GM12892 (cell line): ENCODE results near the gene GRSF1. TPM values are rescaled to one million over a fixed set of nuclear protein-coding genes. Genes with fewer than 3 reads are reported as not detected.
A peak's percentile ranks its signal among the peaks of the same experiment; 100 is the strongest.

Source experiments
- DNase-seq: peaks from one replicate; pipeline ENCODE4 v3.0.0; 2011; ENCODE audit not compliant: insufficient read length
- FAIRE-seq: peaks from 2 replicates; lab custom pipeline; 2011; peaks lifted over from hg19 to GRCh38; lab: Jason Lieb, UNC
- POLR2A ChIP-seq: IDR thresholded peaks from 2 replicates; pipeline ENCODE4 v1.6.1; 2011; ENCODE audit warnings: low read depth, low read length, control low read depth
- POLR2AphosphoS5 ChIP-seq: IDR thresholded peaks from 2 replicates; pipeline ENCODE4 v1.6.1; 2011; ENCODE audit warnings: low read depth, low read length, control low read depth
- TAF1 ChIP-seq: IDR thresholded peaks from 2 replicates; pipeline ENCODE4 v1.6.1; 2011; ENCODE audit warnings: low read depth, mild to moderate bottlenecking, control low read depth, low read length, borderline replicate concordance
- polyA plus RNA-seq: library from polyadenylated mRNA; unstranded; fragments of >200 nt; gene quantifications from one replicate; pipeline ENCODE4 v1.2.1, GENCODE V29; 2012; ENCODE audit warnings: missing spikeins, inconsistent platforms; ENCODE audit not compliant: missing spikeins

GRSF1 gene, protein sequence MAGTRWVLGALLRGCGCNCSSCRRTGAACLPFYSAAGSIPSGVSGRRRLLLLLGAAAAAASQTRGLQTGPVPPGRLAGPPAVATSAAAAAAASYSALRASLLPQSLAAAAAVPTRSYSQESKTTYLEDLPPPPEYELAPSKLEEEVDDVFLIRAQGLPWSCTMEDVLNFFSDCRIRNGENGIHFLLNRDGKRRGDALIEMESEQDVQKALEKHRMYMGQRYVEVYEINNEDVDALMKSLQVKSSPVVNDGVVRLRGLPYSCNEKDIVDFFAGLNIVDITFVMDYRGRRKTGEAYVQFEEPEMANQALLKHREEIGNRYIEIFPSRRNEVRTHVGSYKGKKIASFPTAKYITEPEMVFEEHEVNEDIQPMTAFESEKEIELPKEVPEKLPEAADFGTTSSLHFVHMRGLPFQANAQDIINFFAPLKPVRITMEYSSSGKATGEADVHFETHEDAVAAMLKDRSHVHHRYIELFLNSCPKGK
- 87.7 TPM for polyA plus RNA-seq

DNA sequence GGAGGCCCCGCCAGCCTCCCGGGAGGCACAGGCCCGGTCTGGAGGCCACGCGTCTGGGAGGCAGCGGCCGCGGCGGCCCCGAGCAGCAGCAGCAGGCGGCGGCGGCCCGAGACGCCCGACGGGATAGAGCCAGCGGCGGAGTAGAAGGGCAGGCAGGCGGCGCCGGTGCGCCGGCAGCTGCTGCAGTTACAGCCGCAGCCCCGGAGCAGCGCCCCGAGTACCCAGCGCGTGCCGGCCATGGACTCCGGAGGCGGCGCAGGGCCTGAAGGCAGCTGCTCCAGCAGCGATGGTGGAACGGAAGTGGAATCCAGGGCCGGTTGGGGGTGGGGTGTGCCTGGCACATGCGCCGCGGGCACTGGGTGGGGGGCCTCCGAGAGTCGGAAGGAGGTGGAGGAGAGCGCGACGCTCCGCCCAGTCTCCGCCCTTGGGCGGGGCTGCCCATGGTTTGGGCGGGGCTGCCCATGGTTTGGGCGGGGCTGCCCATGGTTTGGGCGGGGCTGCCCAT is at the start of gene GRSF1:
Gene GRSF1 (minus strand): TSS at position 302 of the 505 bp plus-strand sequence. CDS start 63 bp downstream, at position 239.
- peak; percentile 76 for DNase-seq
- peak; percentile 94 for FAIRE-seq
- TF ChIP-seq POLR2A (peak; percentile 79), TAF1 (peak; percentile 67; the same call in 1 of the 2 replicates), POLR2AphosphoS5 (peak; percentile 65)

DNA sequence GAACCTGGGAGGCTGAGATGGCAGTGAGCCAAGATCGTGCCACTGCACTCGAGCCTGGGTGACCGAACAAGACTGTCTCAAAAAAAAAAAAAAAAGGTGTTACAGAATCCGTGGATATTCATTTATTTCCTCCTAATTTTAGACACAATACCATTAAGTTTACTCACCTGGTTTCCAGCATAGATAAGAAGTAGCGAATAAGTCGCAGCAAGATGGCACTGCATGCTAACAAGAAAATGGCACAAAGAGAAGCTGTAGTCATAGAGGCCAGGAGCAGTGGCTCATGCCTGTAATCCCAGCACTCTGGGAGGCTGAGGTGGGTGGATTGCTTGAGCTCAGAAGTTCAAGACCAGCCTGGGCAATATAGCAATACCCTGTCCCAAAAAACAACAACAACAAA is 45.5 kb upstream of the GRSF1 start:
- no peak for FAIRE-seq
- DNase-seq: no peak
- TF ChIP-seq POLR2AphosphoS5: no peak
- TF ChIP-seq POLR2A: no peak
- TF ChIP-seq TAF1: no peak

DNA sequence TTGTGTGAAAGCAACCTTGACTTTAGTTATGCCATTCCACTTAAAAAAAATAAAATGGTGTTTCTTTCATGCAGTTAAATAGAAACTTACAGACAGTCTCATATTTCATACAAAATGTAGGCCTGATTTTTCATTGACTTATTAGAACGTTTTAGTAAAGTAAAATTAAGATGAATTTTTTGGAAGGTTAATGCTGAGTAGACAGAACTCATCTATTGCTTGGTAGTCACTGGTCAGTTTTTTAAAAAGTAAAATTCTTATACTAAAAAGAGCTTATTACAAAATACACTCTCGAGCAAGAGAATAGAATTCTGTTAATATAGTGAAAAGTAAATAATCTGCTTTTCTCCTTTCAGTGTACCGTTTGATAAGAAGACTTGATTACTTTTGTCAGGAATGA is 41.0 kb upstream of the GRSF1 start:
- no peak for FAIRE-seq
- TF ChIP-seq TAF1: no peak

DNA sequence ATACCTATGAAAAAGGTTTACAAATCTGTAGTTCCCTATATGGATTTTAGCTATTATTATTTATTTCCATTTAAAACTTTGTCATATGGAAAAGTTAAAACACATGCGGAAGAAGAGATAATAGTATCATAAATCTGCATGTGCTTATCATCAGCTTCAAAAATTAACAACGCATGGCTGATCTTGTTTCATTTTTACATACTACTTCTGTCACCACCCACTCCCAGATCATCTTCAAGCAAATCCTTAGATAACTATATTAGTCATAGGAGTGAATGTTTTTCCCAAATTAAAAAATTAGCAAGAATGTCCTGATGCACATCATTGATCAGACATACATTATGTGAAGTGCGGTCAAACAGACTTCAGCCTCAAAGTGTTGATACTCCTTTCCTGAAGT is 37.9 kb upstream of the GRSF1 start:
- FAIRE-seq (no peak), DNase-seq (no peak)
- TF ChIP-seq TAF1 (no peak), POLR2A (no peak), POLR2AphosphoS5 (no peak)

More for the DNA sequence above, 41.0 kb upstream of the GRSF1 start:
- DNase-seq: no peak

DNA sequence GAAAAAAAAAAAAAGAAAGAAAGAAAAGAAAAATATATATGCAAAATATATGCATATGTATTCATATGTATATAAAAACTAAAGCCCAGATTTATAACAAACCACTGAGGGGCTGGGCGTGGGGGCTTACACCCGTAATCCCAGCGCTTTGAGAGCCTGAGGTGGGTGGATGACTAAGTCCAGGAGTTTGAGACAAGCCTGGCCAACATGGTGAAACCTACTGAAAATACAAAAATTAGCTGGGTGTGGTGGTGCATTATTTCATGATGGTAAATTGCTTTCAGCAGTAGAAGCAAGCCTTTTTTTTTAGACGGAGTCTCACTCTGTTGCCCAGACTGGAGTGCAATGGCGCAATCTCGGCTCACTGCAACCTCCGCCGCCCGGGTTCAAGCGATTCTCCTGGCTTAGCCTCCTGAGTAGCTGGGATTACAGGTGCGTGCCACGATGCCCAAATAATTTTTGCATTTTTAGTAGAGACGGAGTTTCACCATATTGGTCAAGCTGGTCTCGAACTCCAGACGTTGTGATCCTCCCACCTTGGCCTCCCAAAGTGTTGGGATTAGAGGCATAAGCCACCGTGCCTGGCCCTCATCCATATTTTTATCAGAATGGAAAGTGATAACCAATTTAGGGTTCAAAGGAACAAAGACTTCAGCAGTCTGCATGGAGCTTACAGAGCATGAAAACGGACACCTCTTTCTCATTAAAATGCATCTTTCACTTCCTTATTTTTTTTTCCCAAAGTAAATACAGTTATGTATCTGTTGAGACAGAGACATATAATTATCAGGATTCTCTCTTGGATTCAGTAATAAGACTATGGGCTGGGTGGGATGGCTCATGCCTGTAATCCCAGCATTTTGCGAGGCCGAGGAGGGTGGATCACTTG is 34.8 kb upstream of the GRSF1 start:
- TF ChIP-seq TAF1: no peak
- no peak for TF ChIP-seq POLR2AphosphoS5
- no peak for TF ChIP-seq POLR2A

DNA sequence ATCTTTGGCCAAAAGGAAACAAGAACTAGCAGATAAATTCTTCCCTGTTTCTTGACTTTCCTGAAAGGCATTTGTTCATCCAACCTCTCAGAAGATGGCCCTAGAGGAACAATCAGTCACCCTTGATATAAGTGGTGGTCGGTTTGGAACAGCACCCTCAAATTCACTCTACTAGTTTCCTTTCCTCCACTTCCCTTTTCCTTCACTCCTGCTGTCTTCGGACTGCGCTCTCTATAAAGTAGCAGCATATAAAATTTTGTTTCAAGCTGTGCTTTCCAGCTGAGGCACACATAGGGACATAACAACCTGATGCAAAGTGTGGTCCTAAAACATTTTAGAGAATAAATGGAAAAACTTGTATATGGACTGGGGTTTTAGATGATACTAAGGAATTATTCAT is 33.5 kb upstream of the GRSF1 start:
- no peak for DNase-seq
- FAIRE-seq: no peak
- no peak for TF ChIP-seq POLR2A
- no peak for TF ChIP-seq TAF1
- TF ChIP-seq POLR2AphosphoS5: no peak

More for the DNA sequence above, 34.8 kb upstream of the GRSF1 start:
- FAIRE-seq (peak; percentile 84), DNase-seq (no peak)

DNA sequence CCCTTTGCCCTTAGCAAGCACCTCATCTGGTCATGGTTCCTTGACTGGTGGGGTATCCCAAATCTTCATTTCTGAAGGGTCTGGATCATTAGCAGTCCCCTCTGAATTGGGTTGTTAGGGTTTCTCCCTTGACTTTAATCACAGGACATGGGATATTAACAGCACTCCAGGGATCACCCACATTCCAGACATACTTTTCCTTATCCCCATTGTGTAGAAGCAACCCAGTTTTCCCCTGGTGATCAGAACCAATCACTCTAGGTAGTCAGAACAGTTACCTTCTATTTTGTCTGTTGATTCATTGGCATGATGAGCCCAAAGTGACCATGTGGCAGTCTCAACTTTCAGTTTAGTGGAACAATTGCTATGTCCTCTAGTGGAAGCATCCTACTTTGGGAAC is 29.1 kb upstream of the GRSF1 start:
- TF ChIP-seq POLR2AphosphoS5 (no peak), TAF1 (no peak), POLR2A (no peak)
- FAIRE-seq (no peak), DNase-seq (no peak)

DNA sequence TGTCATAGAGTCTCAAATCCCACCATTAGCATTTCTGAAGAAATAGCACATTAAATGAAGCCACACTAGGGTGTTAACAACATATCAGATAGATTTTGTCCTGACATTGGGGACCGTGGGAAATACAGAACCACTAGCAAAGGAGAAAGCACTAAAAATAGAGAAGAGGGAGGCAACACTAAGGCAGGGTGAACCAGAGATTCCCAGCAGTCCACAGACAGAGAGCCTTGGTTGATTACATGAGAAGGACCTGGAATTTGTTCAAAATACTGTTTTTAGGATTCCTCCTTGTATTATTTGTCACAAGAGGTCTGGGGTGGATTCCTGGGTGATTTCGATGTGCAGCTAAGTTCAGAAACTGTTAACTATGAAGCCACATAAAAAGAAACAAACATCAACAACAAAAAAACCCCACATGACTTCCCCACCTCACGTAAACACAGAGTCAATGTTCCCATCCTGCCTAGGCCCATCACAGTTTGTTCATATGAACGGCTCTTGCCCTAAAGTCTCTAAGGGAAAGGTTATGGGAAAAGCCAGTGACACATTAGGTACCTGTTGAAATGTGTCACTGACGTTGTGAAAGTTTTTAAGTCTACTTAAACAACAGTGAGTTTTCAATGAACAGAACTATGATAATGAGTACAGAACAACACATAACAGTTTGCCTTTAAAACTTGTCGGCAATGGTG is 23.6 kb upstream of the GRSF1 start:
- DNase-seq (no peak), FAIRE-seq (peak; percentile 73)
- TF ChIP-seq POLR2AphosphoS5: no peak
- TF ChIP-seq TAF1: no peak
- no peak for TF ChIP-seq POLR2A

DNA sequence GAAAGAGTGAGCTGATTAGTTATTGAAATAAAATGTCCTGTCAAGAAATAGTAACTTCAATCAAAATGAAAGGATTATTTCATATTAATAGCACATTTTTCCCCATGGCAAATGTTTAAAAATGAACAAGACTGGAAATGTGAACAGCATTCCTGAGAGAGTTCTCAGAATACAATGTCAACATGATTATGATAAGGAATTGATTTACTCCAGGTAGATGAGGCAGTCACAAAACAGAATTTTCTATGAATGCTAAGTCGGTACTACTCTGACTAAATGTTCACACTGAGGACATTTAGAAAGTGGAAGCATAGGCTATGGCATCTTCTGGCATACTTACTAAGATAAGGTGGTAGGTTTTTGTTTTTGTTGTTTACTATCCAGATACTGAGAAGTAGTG is 19.4 kb upstream of the GRSF1 start:
- TF ChIP-seq POLR2AphosphoS5: no peak
- TF ChIP-seq POLR2A: no peak
- no peak for TF ChIP-seq TAF1
- no peak for FAIRE-seq
- no peak for DNase-seq

DNA sequence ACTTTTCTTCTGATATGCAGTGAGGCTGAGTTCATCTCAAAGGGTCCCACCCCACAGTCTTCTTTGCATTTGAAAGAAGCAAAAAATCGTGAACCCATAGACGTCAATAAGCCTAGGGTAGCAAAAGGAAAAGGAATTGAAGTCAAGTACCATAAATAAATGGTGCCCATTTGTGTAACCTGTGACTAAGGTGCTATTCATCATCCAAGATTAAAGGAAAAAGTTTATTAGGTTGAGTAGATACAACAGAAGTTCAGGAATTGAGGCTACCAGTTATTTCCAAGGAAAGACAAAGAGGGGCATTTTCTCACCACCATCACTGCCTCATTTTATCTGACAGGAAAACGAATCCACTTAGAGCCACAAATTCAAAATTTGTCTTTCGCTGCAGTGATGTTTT is 18.8 kb upstream of the GRSF1 start:
- TF ChIP-seq TAF1 (no peak), POLR2A (no peak), POLR2AphosphoS5 (no peak)
- DNase-seq: no peak
- no peak for FAIRE-seq

DNA sequence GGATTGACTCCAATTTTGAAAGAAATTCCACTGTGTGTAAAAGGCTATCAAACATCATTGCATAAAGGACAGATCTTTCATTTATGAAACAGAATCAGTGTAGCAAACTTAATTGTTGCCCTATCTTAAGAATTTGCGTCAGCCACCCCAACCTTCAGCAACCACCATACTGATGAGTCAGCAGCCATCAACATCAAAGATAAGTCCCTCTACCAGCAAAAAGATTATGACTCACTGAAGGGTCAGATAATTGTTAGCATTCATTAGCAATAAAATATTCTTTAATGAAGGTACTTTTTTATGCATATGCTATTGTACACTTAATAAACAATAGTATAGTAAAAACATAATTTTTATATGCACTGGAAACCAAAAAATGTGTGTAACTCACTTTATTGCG is 15.8 kb upstream of the GRSF1 start:
- TF ChIP-seq POLR2AphosphoS5 (no peak), TAF1 (no peak), POLR2A (no peak)
- FAIRE-seq: no peak

DNA sequence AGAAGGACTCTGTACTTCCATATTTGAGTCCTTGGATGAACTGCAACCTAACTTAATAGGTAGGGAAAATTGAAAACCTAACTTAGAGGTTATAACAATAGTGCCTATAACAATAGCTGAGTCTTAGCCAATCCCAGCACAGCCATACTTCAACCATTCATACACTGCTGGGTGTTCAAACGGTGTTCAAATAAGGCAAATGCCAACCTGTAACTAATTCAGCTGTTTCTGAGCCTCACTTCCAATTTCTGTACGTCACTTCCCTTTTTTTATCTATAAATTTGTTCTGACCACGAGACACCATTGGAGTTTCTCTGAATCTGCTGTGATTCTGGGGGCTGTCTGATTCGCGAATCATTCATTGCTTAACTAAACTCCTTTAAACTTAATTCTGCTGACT is 9.6 kb upstream of the GRSF1 start:
- FAIRE-seq: no peak
- no peak for DNase-seq

More for the DNA sequence above, 15.8 kb upstream of the GRSF1 start:
- DNase-seq: no peak

More for the DNA sequence above, 9.6 kb upstream of the GRSF1 start:
- TF ChIP-seq POLR2A (no peak), POLR2AphosphoS5 (no peak), TAF1 (no peak)
